ENCODE measurements around the gene DAB1. TPM values are rescaled to one million over a fixed set of nuclear protein-coding genes. Genes with fewer than 3 reads are reported as not detected.

DAB1 gene
- total RNA-seq, 3 donors from 2014 or later, result not detected

DNA sequence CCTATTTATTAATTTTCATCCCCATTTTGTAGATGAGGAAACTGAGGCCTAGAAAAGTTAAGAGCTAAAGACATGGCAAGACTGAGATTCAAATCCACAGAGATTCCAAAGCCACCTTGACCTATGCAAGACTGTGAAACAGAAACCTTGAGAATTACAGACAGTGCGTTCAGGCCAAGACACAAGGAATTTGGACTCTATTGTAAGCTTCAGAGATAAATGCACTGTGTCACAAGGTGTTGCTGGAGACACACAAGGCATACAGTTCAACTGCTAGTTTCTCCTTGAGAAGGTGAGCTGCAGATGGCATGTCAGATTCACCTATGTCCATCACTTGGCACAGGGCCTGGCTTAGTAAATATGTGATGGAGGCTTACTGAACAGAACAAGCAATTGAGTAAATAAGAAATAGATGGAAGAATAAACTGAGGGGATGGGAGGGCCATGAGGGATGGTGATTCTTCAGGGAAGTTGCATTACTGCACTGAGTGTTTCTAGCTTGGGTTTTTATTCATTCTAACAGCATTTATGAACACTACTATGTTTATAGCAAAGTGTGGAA lies 215.0 kb downstream of the DAB1 start:
- no peak for DNase-seq
- Mint-ChIP-seq H3K36me3 (ENCODE audit: insufficient read depth) (no peaks in the 10 kb centered on the region), H3K27me3 (ENCODE audit: low read depth) (no peaks in the 10 kb centered on the region), H3K4me1 (ENCODE audit: low read depth) (no peaks in the 10 kb centered on the region), H3K9me3 (peaks cover 3% of the 10 kb centered on the region), H3K4me3 (no peak overlapping the region)
- no peak for ATAC-seq

DNA sequence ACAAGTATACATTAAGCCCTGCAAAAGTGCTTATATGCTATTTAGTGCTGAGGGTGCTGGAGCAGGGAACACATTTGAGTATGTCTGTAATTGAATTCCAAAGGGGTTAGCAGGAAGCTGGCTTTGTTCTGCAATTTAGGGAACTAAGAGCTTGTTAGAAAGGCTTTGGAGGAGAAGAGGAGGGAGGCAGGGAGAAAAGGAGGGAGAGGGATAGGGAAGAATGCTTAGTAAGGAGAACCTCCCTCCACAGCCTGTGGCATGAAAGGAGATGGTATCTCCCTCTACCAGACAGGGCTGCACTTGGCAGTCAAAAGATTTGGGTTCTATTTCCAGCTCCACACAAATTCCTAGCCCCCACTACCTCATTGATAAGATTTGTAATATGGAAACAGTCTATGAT lies 217.8 kb downstream of the DAB1 start:
- Mint-ChIP-seq H3K9me3 (peaks cover 3% of the 10 kb centered on the region), H3K36me3 (ENCODE audit: insufficient read depth) (no peaks in the 10 kb centered on the region), H3K4me1 (ENCODE audit: low read depth) (no peaks in the 10 kb centered on the region), H3K27me3 (ENCODE audit: low read depth) (no peaks in the 10 kb centered on the region), H3K4me3 (no peak overlapping the region)
- DNase-seq (no peak), ATAC-seq (no peak)

DNA sequence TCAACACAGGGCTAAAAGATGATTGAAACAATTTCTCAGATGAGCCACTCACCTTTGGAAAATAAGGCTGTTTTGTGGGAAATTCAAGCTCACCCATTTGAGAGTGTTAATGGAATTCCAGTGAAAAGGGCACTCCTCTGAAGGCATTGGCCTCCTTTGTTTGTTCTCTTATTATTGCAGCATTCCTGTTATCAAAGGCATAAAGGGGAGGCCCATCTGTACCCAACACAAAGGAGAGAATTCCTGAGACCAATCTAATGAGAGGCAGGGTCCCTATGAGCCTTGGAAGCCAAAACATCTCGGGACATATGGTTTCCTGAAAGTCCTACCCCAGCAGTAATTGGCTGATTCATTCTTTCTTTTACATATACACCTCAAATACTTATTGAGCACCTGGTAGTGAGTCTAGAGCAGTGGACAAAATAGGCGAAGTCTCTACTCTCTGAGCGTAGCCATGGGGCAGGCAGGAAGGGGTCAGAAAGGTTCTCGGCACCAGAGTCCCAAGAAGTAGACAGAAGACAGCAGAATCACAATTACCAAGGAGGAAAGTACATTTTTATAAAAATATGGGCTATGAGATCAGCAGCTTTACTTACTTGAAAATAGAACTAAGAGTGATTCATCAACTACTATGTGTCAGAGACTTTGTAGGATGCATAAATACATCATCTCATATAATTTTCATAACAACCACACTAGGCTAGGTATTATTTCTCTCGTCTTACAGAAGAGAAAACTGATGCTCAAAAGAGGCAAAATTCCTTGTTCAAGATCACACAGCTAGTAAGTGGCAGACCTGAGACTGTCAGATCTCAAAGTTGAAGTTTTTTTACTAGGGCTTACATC lies 218.7 kb downstream of the DAB1 start:
- Mint-ChIP-seq H3K27me3 (ENCODE audit: low read depth) (no peaks in the 10 kb centered on the region), H3K4me3 (no peak overlapping the region), H3K9me3 (peaks cover 3% of the 10 kb centered on the region), H3K4me1 (ENCODE audit: low read depth) (no peaks in the 10 kb centered on the region), H3K36me3 (ENCODE audit: insufficient read depth) (no peaks in the 10 kb centered on the region)
- DNase-seq, result no peak
- no peak for ATAC-seq

DNA sequence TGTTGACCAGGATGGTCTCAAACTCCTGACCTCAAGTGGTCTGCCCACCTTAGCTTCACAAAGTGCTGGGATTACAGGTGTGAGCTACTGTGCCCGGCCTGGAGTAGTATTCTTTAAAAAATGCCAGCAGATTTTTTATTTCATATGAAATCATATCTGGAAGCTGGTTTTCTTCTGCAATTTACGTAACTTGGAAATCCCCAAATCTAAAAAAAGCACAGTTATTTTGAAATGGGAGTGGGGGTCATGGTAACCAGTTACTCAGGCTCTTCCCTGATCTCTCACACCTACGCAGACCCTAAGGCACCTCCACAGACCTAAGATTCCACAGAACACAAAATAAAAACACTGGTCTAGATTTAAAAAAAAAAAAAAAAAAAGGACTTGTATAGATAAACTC lies 219.8 kb downstream of the DAB1 start:
- Mint-ChIP-seq H3K36me3 (ENCODE audit: insufficient read depth) (no peaks in the 10 kb centered on the region), H3K4me1 (ENCODE audit: low read depth) (no peaks in the 10 kb centered on the region), H3K4me3 (no peak overlapping the region), H3K27me3 (ENCODE audit: low read depth) (no peaks in the 10 kb centered on the region), H3K9me3 (peaks cover 3% of the 10 kb centered on the region)
- no peak for DNase-seq
- no peak for ATAC-seq

DNA sequence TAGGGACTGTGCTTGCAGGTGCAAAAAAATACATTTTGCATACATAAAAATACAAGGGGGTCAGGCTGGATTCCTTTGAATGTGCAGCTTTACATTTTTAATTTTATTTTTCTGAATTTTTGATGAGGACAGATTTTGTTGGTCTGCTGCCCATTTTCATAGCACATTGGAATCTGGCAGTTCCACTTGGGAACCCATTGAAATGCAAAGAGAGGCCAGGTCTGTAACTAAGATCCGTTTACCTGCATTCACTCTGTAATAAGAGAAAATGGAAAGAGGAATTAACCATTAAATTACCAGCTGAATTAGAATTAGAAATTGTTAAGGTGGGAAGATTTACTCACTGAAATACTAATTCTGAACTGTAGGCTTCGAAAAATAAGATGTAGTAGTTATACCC lies 221.6 kb downstream of the DAB1 start:
- H3K4me3 Mint-ChIP-seq, result no peak overlapping the region
- H3K36me3 Mint-ChIP-seq (ENCODE audit: insufficient read depth), result no peaks in the 10 kb centered on the region
- no peaks in the 10 kb centered on the region for H3K4me1 Mint-ChIP-seq (ENCODE audit: low read depth)
- DNase-seq (no peak), ATAC-seq (no peak)
- no peaks in the 10 kb centered on the region for H3K27me3 Mint-ChIP-seq (ENCODE audit: low read depth)
- peaks cover 3% of the 10 kb centered on the region for H3K9me3 Mint-ChIP-seq

DNA sequence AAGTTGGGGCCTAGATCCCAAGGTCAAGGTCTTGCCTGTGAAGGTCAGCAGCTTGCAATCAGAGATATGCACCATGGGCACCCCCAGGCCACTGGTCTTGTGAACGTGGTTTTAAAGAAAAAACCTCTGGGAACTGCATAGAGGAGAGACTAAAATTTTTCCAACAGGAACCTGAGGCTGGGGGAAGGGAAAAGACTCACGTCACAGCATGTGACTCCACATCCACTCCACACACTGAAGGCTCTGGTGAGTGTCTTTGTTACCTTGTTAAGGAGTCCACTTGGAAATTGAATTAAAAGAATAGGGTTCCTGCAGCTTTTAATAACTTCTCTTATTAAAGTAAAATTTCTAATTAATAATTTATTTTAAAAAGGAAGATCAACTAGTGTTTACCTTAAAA lies 224.9 kb downstream of the DAB1 start:
- Mint-ChIP-seq H3K9me3 (no peaks in the 10 kb centered on the region), H3K4me1 (ENCODE audit: low read depth) (no peaks in the 10 kb centered on the region), H3K4me3 (no peak overlapping the region), H3K27me3 (ENCODE audit: low read depth) (no peaks in the 10 kb centered on the region), H3K36me3 (ENCODE audit: insufficient read depth) (no peaks in the 10 kb centered on the region)
- no peak for ATAC-seq
- no peak for DNase-seq

DNA sequence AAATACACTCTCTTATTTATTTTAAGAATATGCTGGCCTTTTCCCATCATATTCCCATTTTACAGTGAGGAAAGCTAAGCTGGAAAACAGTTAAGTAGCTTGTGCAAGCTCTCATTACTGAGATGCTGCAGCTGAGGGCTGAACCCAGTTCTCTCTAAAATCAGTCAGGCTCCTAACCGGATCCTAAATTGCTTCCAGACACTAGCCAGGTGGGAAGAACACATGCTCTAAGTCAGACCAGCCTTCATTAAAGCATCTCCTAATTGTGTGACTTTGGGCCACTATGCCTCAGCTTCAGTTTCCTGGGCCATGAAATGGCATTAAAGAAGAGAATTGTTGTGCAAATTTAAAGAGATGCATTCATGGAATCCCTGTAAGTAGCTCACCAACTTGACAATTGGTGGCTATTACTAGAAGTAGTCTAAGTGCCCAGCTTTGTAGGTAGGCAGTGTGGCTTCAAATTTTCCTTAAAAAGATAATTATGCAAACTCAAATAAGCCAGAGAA lies 228.4 kb downstream of the DAB1 start:
- H3K4me1 Mint-ChIP-seq (ENCODE audit: low read depth), result no peaks in the 10 kb centered on the region
- ATAC-seq, result no peak

DNA sequence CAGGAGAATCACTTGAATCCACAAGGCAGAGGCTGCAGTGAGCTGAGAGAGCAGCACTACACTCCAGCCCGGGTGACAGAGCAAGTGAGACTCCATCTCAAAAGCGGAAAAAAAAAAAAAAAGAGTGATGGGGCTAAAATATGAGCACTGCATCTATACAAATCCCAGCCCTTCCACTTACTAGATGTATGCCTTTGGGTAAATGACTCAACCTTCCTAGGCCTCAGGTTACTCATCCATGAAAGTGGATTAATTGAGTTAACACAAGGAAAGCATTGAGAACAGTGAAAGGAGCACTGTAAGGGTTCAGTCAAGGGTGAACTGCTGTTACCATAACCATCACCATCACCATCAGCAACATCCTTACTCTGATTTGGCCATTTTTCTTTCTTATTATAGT lies 231.6 kb downstream of the DAB1 start:
- H3K36me3 Mint-ChIP-seq (ENCODE audit: insufficient read depth), result no peaks in the 10 kb centered on the region
- DNase-seq (no peak), ATAC-seq (no peak)
- no peaks in the 10 kb centered on the region for H3K4me1 Mint-ChIP-seq (ENCODE audit: low read depth)
- no peak overlapping the region for H3K4me3 Mint-ChIP-seq
- H3K27me3 Mint-ChIP-seq (ENCODE audit: low read depth), result no peaks in the 10 kb centered on the region
- H3K9me3 Mint-ChIP-seq, result no peaks in the 10 kb centered on the region

More for the DNA sequence above, 228.4 kb downstream of the DAB1 start:
- DNase-seq, result no peak
- no peak overlapping the region for H3K4me3 Mint-ChIP-seq
- no peaks in the 10 kb centered on the region for H3K27me3 Mint-ChIP-seq (ENCODE audit: low read depth)
- H3K36me3 Mint-ChIP-seq (ENCODE audit: insufficient read depth), result no peaks in the 10 kb centered on the region
- H3K9me3 Mint-ChIP-seq, result no peaks in the 10 kb centered on the region

DNA sequence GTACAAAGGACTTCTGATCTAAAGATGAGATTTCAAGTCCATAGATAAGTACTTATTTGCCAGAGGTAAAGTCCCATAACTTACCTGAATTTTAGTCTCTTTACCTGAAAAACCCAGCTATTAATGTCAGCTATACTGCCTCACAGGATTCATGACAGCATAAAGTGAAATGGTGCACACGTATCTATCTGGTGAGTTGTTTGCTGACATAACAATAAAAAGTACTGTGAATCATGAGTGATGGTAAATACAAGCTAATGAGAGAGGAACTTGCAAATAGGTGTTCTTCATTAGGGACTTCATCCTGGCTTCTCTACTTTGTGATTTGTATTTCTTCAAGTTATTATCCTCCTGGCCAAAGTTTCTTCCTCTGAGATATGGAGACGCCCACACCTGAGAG lies 233.0 kb downstream of the DAB1 start:
- no peak overlapping the region for H3K4me3 Mint-ChIP-seq
- no peak for DNase-seq
- no peaks in the 10 kb centered on the region for H3K9me3 Mint-ChIP-seq
- no peaks in the 10 kb centered on the region for H3K27me3 Mint-ChIP-seq (ENCODE audit: low read depth)
- H3K4me1 Mint-ChIP-seq (ENCODE audit: low read depth), result no peaks in the 10 kb centered on the region
- H3K36me3 Mint-ChIP-seq (ENCODE audit: insufficient read depth), result no peaks in the 10 kb centered on the region
- ATAC-seq, result no peak

DNA sequence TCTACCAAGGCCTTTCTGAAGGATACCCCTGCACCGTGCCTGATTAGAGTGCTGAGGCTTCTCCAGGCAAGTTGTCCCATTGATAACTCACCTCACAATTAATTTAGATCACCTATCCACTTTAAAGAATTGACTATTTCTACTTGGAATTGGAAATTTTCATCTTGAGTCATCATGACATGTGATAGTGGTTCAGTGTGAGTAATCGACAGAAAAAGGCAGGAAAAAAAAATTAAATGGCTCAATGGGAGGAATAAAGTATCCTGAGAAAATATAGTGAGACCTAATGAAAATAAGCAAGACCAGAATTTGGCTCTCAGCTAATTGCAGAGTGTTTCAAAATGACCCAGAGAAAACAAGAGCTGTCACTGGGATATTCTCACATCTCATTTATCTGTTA lies 235.7 kb downstream of the DAB1 start:
- no peaks in the 10 kb centered on the region for H3K36me3 Mint-ChIP-seq (ENCODE audit: insufficient read depth)
- no peaks in the 10 kb centered on the region for H3K27me3 Mint-ChIP-seq (ENCODE audit: low read depth)
- no peak for ATAC-seq
- H3K9me3 Mint-ChIP-seq, result no peaks in the 10 kb centered on the region
- no peak overlapping the region for H3K4me3 Mint-ChIP-seq
- DNase-seq, result no peak
- H3K4me1 Mint-ChIP-seq (ENCODE audit: low read depth), result no peaks in the 10 kb centered on the region

DNA sequence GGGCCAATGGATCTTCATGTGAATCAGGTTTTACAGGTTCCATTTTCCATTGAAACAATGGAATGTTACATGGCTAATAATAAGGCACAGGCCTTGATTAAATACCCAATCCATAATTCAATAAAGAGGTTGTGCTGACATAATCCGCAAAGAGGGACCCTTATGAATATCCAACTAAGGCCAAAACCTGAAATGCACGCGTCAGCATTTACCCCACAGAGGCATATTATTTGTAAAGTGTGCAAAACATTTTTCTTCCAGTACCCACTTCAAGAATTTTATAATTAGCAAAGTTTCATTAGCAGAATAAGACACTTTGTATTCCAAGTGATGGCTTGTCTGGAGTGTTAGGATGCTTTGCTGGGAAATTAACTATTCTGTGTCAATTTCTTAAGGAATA lies 237.4 kb downstream of the DAB1 start:
- Mint-ChIP-seq H3K36me3 (ENCODE audit: insufficient read depth) (no peaks in the 10 kb centered on the region), H3K4me1 (ENCODE audit: low read depth) (no peaks in the 10 kb centered on the region), H3K4me3 (no peak overlapping the region), H3K27me3 (ENCODE audit: low read depth) (no peaks in the 10 kb centered on the region), H3K9me3 (no peaks in the 10 kb centered on the region)
- ATAC-seq, result no peak
- no peak for DNase-seq

DNA sequence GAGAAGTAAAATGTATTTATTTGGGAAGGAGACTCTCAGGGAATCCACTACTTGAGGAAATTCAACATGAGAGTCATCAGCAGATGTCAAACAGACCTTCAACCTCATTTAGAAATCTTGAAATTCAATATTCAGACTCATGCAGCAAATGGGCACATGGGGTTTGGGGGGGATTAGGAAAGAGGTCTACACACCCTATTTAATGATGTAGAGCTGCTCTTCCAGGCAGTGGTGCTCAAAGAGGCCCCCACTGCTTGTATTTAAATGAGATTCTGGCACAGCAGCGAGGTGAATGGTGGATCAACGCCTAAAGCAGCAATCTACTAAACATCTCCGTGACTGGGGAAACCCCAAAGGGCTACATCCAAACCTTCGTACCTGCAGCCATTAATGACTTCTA lies 244.9 kb downstream of the DAB1 start:
- Mint-ChIP-seq H3K4me1 (ENCODE audit: low read depth) (no peaks in the 10 kb centered on the region), H3K27me3 (ENCODE audit: low read depth) (no peaks in the 10 kb centered on the region), H3K36me3 (ENCODE audit: insufficient read depth) (no peaks in the 10 kb centered on the region), H3K9me3 (peaks cover 15% of the 10 kb centered on the region), H3K4me3 (no peak overlapping the region)
- ATAC-seq, result no peak
- DNase-seq, result no peak

DNA sequence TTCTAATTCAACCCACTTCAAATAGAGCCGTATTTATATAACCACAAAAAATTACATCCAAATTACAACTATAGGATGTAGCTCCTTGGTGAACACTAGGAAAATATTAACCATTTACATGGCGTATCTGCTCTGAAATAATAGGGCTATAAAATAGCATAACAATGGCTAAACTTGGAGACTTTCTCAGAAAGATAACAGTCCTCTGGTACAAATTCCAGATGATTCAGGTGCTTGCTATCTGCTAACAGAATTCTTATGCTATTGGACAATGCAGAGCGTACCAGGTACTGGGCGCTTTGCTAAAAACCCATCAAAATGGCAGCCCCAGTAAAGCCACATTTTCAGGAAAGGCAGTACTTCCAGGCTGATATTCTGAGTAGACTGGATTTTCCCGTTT lies 248.4 kb downstream of the DAB1 start:
- ATAC-seq (no peak), DNase-seq (no peak)
- no peak overlapping the region for H3K4me3 Mint-ChIP-seq
- H3K9me3 Mint-ChIP-seq, result peaks cover 18% of the 10 kb centered on the region
- H3K4me1 Mint-ChIP-seq (ENCODE audit: low read depth), result no peaks in the 10 kb centered on the region
- H3K36me3 Mint-ChIP-seq (ENCODE audit: insufficient read depth), result no peaks in the 10 kb centered on the region
- H3K27me3 Mint-ChIP-seq (ENCODE audit: low read depth), result no peaks in the 10 kb centered on the region

DNA sequence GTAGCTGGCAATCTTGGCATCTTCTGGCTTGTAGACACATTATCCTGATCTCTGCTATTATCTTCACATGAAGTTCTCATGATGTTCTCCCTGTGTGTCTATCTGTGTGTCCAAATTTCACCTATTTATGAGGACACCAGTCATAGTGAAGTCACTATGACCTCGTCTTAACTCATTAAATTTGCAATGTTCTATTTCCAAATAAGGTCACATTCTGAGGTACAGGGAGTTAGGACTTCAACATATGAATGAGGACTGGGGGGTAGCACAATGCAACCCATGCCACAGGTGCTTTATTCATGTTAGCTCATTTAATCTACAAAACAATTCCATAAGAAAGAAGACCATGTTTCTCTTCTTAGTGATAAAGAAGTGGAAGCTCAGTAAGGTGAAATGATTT lies 251.8 kb downstream of the DAB1 start:
- no peaks in the 10 kb centered on the region for H3K4me1 Mint-ChIP-seq (ENCODE audit: low read depth)
- no peak for DNase-seq
- H3K9me3 Mint-ChIP-seq, result peaks cover 10% of the 10 kb centered on the region
- no peaks in the 10 kb centered on the region for H3K36me3 Mint-ChIP-seq (ENCODE audit: insufficient read depth)
- no peak overlapping the region for H3K4me3 Mint-ChIP-seq
- ATAC-seq, result no peak
- H3K27me3 Mint-ChIP-seq (ENCODE audit: low read depth), result no peaks in the 10 kb centered on the region

DNA sequence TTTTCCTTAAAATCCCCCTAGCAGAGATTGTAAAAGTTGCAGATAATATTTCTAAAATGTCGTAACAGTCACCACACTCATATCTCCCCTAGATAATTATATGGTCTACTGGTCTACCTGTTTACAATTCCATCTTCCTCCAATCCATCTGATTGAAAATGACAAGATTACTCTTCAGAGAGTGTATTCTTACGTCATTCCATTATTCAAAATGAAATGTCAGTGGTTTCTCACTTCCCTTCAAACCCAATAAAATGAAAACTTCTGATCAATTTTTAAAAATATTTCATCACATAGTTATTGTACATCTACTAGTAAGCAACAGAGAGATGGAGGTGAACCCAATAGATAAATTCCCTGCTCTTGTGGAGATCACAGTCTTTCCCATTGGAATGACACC lies 255.9 kb downstream of the DAB1 start:
- Mint-ChIP-seq H3K27me3 (ENCODE audit: low read depth) (no peaks in the 10 kb centered on the region), H3K4me3 (no peak overlapping the region), H3K4me1 (ENCODE audit: low read depth) (no peaks in the 10 kb centered on the region), H3K9me3 (peaks cover 3% of the 10 kb centered on the region), H3K36me3 (ENCODE audit: insufficient read depth) (no peaks in the 10 kb centered on the region)
- ATAC-seq, result no peak
- no peak for DNase-seq
